ENCODE measurements around the gene C20orf202.

C20orf202 gene

DNA sequence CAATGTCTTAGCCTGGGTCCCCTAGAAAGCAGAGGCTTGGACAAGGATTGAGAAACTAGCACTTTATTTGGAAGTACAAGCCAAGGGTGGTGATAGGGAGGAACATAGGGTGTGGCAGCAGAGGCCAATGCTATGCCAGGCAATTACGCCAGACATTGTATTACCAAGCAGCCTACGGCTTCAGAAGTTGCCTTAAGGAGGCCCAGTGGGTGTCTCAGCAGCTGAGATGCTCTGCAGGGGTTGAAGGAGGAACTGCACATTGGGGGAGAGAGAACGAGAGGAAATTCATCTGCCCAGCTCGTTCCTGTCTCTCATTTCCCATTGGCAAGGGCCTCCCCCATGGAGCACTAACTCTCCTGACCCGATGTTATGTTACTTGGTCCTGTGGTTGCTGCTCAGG is 859 bp downstream of the C20orf202 start:
- Mint-ChIP-seq H3K36me3 (ENCODE audit: insufficient read depth) (peaks cover 2% of the 10 kb centered on the region), H3K27ac (ENCODE audit: low read depth) (no peak overlapping the region), H3K4me3 (no peak overlapping the region), H3K4me1 (no peaks in the 10 kb centered on the region), H3K9me3 (no peaks in the 10 kb centered on the region), H3K27me3 (no peaks in the 10 kb centered on the region)
- no peak for ATAC-seq (replicated peaks; ENCODE audit: extremely low read depth, poor library complexity, severe bottlenecking)
- no peak for DNase-seq (ENCODE audit: low spot score in 2 of 2)

GRCh38 chr20:1204576-1204975 is 1.3 kb downstream of the C20orf202 start:
- DNase-seq (ENCODE audit: low spot score in 2 of 2) (no peak), ATAC-seq (replicated peaks; ENCODE audit: extremely low read depth, poor library complexity, severe bottlenecking) (no peak)
- H3K36me3 Mint-ChIP-seq (ENCODE audit: insufficient read depth), result peaks cover 2% of the 10 kb centered on the region
- no peaks in the 10 kb centered on the region for H3K9me3 Mint-ChIP-seq
- H3K4me3 Mint-ChIP-seq, result no peak overlapping the region
- H3K4me1 Mint-ChIP-seq, result no peaks in the 10 kb centered on the region
- no peak overlapping the region for H3K27ac Mint-ChIP-seq (ENCODE audit: low read depth)
- no peaks in the 10 kb centered on the region for H3K27me3 Mint-ChIP-seq

DNA sequence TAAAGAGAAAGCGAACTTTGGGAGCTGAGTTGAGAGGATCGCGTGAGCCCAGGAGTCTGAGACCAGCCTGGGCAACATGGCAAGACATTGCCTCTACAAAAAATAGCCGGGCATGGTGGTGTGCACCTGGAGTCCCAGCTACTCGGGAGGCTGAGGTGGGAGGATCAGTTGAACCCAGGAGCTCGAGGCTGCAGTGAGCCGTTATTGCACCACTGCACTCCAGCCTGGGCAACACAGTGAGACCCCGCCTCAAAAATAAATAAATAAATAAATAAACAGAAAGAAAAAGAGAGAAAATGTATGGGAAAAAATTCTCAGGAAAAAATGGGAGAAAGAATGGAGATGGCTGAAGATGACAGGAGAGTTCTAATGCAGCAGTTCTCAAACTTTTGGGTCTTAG is 2.5 kb downstream of the C20orf202 start:
- no peak for DNase-seq (ENCODE audit: low spot score in 2 of 2)
- Mint-ChIP-seq H3K9me3 (no peaks in the 10 kb centered on the region), H3K27ac (ENCODE audit: low read depth) (no peak overlapping the region), H3K4me3 (no peak overlapping the region), H3K36me3 (ENCODE audit: insufficient read depth) (peaks cover 2% of the 10 kb centered on the region), H3K4me1 (no peaks in the 10 kb centered on the region), H3K27me3 (peaks cover 9% of the 10 kb centered on the region)
- ATAC-seq (replicated peaks; ENCODE audit: extremely low read depth, poor library complexity, severe bottlenecking), result no peak

DNA sequence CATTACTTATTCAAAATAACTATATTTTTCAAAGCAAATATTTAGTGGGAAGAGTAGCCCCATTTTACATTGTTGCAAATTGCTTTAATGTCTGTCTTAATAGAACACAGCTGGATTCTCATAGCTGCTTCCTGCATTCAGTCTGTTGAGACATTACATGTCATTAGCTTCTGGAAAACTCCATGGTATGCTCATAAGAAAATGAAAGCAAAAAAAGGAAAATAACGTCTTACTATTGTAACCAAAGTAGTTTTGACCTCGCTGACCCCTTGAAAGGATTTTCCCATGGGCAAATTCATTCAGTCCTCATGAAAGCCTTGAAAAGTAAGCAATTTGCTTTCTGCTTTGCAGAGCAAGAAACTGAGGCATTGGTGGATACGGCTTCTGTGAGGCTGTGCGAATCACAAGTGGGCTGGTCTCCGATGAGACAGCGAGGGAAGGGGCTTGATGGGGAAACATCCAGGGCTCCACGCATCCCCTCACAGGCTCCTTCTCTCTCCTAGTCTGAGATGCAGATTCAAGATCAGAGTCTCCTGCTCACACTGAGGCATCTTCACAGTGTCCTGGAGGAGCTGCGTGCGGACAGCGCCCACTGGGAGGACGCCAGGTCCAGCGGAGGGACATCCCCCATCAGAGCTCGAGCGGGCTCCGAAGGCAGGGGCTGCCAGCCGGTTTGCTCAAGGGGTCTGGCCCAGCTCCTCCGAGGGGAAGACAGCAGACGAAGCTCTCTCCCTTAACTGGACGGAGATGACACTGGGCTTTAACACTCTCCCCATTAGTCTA is 3.3 kb downstream of the C20orf202 start:
- Mint-ChIP-seq H3K27ac (ENCODE audit: low read depth) (no peak overlapping the region), H3K9me3 (no peaks in the 10 kb centered on the region), H3K27me3 (peaks cover 16% of the 10 kb centered on the region), H3K36me3 (ENCODE audit: insufficient read depth) (peaks cover 2% of the 10 kb centered on the region), H3K4me3 (no peak overlapping the region), H3K4me1 (no peaks in the 10 kb centered on the region)
- no peak for ATAC-seq (replicated peaks; ENCODE audit: extremely low read depth, poor library complexity, severe bottlenecking)
- no peak for DNase-seq (ENCODE audit: low spot score in 2 of 2)

DNA sequence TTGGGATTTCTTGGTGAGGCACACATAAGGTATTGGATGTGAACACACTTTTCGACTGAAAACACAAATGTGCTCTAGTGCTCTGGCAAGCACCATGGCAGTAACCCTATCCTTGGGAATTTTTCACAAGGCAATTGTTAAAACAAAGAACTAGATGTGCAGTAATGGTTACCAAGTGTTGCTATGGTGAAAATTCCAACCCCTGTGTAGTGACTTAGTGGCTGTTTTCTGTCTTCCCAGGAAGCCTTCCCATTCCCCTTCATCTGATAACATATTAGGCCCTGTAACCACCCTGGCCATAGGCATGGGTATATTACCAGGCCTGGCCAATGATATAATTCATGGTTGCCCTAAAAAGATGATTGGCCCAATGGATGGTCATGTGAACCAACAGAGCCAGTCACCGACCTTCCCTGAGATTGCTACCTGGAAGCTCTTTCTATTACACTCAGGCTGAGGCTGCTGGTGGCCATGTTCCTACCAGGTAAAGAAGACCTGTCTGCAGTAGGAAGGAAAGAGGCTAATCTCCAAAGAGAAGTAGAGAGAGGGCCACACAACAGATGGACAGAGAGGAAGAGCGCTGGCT is 4.1 kb downstream of the C20orf202 start:
- no peaks in the 10 kb centered on the region for H3K4me1 Mint-ChIP-seq
- peaks cover 2% of the 10 kb centered on the region for H3K36me3 Mint-ChIP-seq (ENCODE audit: insufficient read depth)
- H3K9me3 Mint-ChIP-seq, result no peaks in the 10 kb centered on the region
- H3K4me3 Mint-ChIP-seq, result no peak overlapping the region
- no peak for ATAC-seq (replicated peaks; ENCODE audit: extremely low read depth, poor library complexity, severe bottlenecking)
- H3K27me3 Mint-ChIP-seq, result peaks cover 25% of the 10 kb centered on the region
- H3K27ac Mint-ChIP-seq (ENCODE audit: low read depth), result no peak overlapping the region
- DNase-seq (ENCODE audit: low spot score in 2 of 2), result no peak

DNA sequence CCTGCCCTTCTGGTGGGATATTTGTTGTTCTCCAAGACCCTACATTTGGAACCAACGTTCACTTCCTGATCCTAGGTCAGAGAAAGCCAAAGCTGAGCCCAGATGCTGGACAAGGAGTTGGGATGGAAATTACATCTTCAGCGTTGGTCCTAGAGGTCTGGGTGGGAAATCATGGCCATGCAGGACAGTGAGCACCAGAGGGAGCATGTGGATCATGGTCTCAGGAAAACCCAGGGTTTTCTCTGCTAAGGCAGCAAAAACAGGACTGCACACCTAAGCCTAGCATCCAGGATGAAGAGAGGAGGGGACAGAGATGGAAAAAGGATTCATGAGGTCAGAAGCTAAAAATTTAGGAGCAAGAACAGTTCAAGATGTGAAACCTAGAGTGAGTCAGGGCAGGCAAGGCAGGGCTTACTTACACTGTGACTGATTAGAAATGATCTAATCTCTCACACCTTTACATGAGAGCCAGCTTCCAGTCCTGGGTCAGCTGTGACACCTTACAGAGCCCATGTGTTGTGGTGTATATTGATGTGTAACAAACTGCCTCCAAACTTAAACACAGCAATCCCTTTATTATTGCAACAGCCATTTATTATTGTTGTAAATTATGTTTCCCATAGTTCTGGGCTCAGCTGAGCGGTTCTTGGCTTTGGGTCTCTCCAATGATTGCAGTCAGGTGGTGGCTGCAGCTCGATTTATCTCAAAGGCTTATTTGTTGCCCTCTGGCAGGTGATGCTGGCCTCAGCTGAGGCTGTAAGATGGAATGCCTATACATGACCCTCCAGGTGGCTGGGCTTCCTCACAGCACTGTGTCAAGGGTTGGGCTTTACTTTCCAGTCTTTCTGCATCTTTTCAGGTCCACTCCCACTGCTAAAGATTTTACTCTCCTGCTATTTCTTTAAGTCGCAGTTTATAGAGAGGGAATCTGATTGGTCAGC is 6.5 kb downstream of the C20orf202 start:
- no peak for DNase-seq (ENCODE audit: low spot score in 2 of 2)
- H3K27me3 Mint-ChIP-seq, result peaks cover 38% of the 10 kb centered on the region
- H3K27ac Mint-ChIP-seq (ENCODE audit: low read depth), result no peak overlapping the region
- H3K4me3 Mint-ChIP-seq, result no peak overlapping the region
- no peaks in the 10 kb centered on the region for H3K36me3 Mint-ChIP-seq (ENCODE audit: insufficient read depth)
- H3K9me3 Mint-ChIP-seq, result no peaks in the 10 kb centered on the region
- H3K4me1 Mint-ChIP-seq, result no peaks in the 10 kb centered on the region
- ATAC-seq (replicated peaks; ENCODE audit: extremely low read depth, poor library complexity, severe bottlenecking), result no peak

- Mint-ChIP-seq H3K4me3 (no peak overlapping the region), H3K9me3 (no peaks in the 10 kb centered on the region), H3K27ac (ENCODE audit: low read depth) (no peak overlapping the region), H3K27me3 (peaks cover 46% of the 10 kb centered on the region), H3K36me3 (ENCODE audit: insufficient read depth) (no peaks in the 10 kb centered on the region), H3K4me1 (no peaks in the 10 kb centered on the region)
- ATAC-seq (replicated peaks; ENCODE audit: extremely low read depth, poor library complexity, severe bottlenecking) (no peak), DNase-seq (ENCODE audit: low spot score in 2 of 2) (no peak)
These were observed 7.2 kb downstream of the C20orf202 start for GRCh38 chr20:1210501-1210900.

DNA sequence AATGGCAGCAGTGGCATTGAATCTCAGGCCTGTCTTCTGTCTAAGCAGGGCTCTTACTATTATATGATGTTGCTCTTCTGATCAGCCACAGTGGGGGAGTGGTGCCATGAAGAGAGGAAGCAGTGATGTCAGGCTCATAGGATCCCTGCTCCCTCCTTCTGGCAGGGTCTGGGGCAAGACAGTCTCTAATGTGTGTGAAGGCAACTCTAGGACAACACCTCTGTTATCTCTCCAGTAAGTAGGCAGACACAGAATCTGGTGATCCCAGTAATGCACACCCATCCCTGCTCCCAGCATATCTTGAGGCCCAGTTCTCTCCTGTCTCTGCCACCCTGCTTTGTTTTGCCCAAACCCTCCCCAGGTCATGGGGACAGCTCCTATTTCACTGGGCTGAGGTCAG is 8.8 kb downstream of the C20orf202 start:
- no peaks in the 10 kb centered on the region for H3K4me1 Mint-ChIP-seq
- DNase-seq (ENCODE audit: low spot score in 2 of 2), result no peak
- H3K4me3 Mint-ChIP-seq, result no peak overlapping the region
- peaks cover 61% of the 10 kb centered on the region for H3K27me3 Mint-ChIP-seq
- no peaks in the 10 kb centered on the region for H3K9me3 Mint-ChIP-seq
- H3K27ac Mint-ChIP-seq (ENCODE audit: low read depth), result no peak overlapping the region
- ATAC-seq (replicated peaks; ENCODE audit: extremely low read depth, poor library complexity, severe bottlenecking), result no peak
- H3K36me3 Mint-ChIP-seq (ENCODE audit: insufficient read depth), result no peaks in the 10 kb centered on the region

- Mint-ChIP-seq H3K4me3 (no peak overlapping the region), H3K27ac (ENCODE audit: low read depth) (no peak overlapping the region), H3K4me1 (no peaks in the 10 kb centered on the region), H3K27me3 (peaks cover 69% of the 10 kb centered on the region), H3K36me3 (ENCODE audit: insufficient read depth) (no peaks in the 10 kb centered on the region), H3K9me3 (no peaks in the 10 kb centered on the region)
- ATAC-seq (replicated peaks; ENCODE audit: extremely low read depth, poor library complexity, severe bottlenecking) (peak; percentile 84), DNase-seq (ENCODE audit: low spot score in 2 of 2) (peak; percentile 33 to 46)
These were observed 9.5 kb downstream of the C20orf202 start for GRCh38 chr20:1212607-1213396.

- H3K9me3 Mint-ChIP-seq, result no peaks in the 10 kb centered on the region
- no peaks in the 10 kb centered on the region for H3K4me1 Mint-ChIP-seq
- DNase-seq (ENCODE audit: low spot score in 2 of 2), result no peak
- H3K4me3 Mint-ChIP-seq, result no peak overlapping the region
- no peak overlapping the region for H3K27ac Mint-ChIP-seq (ENCODE audit: low read depth)
- peaks cover 85% of the 10 kb centered on the region for H3K27me3 Mint-ChIP-seq
- H3K36me3 Mint-ChIP-seq (ENCODE audit: insufficient read depth), result no peaks in the 10 kb centered on the region
- ATAC-seq (replicated peaks; ENCODE audit: extremely low read depth, poor library complexity, severe bottlenecking), result no peak
These were observed 11.6 kb downstream of the C20orf202 start for GRCh38 chr20:1214838-1215261.

DNA sequence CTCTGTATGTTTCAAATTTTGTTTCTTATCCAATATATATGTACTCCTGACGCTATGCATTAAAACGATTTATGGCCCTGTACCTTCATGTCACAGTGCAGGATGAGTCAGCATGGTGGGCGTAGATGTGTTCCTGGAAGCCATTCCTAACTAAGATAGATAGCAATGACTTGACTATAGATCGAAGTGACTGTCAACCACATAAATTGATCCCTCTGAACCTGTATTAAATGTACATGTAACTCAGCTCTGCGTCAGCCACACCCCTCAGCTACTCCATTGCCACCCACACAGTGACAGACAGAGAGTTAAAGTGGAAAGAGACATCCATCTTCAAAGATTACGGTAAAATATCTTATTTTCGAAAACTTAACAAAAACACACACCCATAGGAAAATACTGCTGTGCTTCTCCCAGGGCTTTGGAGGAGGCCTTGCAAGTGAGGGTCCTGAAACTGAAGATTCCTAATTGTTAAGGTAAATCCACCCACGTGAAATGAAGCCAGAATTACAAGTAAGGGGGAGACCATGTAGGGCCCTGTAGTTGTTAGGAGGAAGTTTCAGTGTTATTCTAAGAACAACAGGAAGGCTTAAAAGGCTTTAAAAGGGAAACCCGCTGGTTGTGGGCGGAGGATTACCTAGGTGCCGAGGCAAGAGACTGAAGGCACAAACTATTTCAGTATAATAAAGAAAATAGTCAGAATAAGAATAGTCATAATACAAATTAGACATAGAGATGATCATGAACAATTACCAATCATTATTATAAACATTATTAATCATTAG is 12.3 kb downstream of the C20orf202 start:
- H3K36me3 Mint-ChIP-seq (ENCODE audit: insufficient read depth), result no peaks in the 10 kb centered on the region
- no peaks in the 10 kb centered on the region for H3K4me1 Mint-ChIP-seq
- H3K4me3 Mint-ChIP-seq, result no peak overlapping the region
- ATAC-seq (replicated peaks; ENCODE audit: extremely low read depth, poor library complexity, severe bottlenecking), result no peak
- no peaks in the 10 kb centered on the region for H3K9me3 Mint-ChIP-seq
- DNase-seq (ENCODE audit: low spot score in 2 of 2), result no peak
- peaks cover 78% of the 10 kb centered on the region for H3K27me3 Mint-ChIP-seq
- H3K27ac Mint-ChIP-seq (ENCODE audit: low read depth), result no peak overlapping the region

Measured in central memory CD8-positive, alpha-beta T cell (primary cell).